Glutamatergic neuron (in vitro differentiated cells): Measurements from ENCODE around the gene KRT82. TPM values are rescaled to one million over a fixed set of nuclear protein-coding genes. Genes with fewer than 3 reads are reported as not detected.

Source experiments
- DNase-seq: peaks from one replicate; pipeline ENCODE4 v3.0.0; 2022
- H3K27ac Mint-ChIP-seq: one replicate; pipeline ENCODE4 v1.8.0; 2020; ENCODE audit warnings: mild to moderate bottlenecking, mixed read lengths, inconsistent platforms; ENCODE audit not compliant: unreplicated experiment
- H3K27me3 Mint-ChIP-seq: one replicate; pipeline ENCODE4 v1.8.0; 2020; ENCODE audit warnings: mild to moderate bottlenecking, moderate library complexity, mixed read lengths, inconsistent platforms; ENCODE audit not compliant: unreplicated experiment
- H3K36me3 Mint-ChIP-seq: one replicate; pipeline ENCODE4 v1.8.0; 2020; ENCODE audit warnings: mild to moderate bottlenecking, mixed read lengths, inconsistent platforms; ENCODE audit not compliant: unreplicated experiment
- H3K4me1 Mint-ChIP-seq: one replicate; pipeline ENCODE4 v1.8.0; 2020; ENCODE audit warnings: mild to moderate bottlenecking, low read depth, mixed read lengths, inconsistent platforms; ENCODE audit not compliant: unreplicated experiment
- H3K4me3 Mint-ChIP-seq: one replicate; pipeline ENCODE4 v1.8.0; 2020; ENCODE audit warnings: mild to moderate bottlenecking, mixed read lengths, inconsistent platforms; ENCODE audit not compliant: unreplicated experiment
- H3K9me3 Mint-ChIP-seq: one replicate; pipeline ENCODE4 v1.8.0; 2020; ENCODE audit warnings: mild to moderate bottlenecking, moderate library complexity, mixed read lengths, inconsistent platforms; ENCODE audit not compliant: unreplicated experiment
- CTCF ChIP-seq: fragments of 200-600 bp; sonication (generic); IDR thresholded peaks from one replicate; pipeline ENCODE4 v1.5.0; 2021; ENCODE audit not compliant: partially characterized antibody, unreplicated experiment
- total RNA-seq: library from RNA; stranded (reverse); fragmentation: NEBNext Ultra II Directional; extraction: Animal tissue kit (Norgen Biotek cat#: 25700); gene quantifications from one replicate; pipeline ENCODE4 v1.2.1, GENCODE V29; 2021; ENCODE audit not compliant: unreplicated experiment

Gene KRT82
- total RNA-seq, 1 donor from 2014 or later, result not detected

GRCh38 chr12:52344111-52344510 is 62.0 kb downstream of the KRT82 start:
- Mint-ChIP-seq H3K27ac (no peak overlapping the region), H3K9me3 (no peaks in the 10 kb centered on the region), H3K4me3 (no peak overlapping the region), H3K4me1 (no peaks in the 10 kb centered on the region), H3K27me3 (peaks cover 8% of the 10 kb centered on the region), H3K36me3 (no peaks in the 10 kb centered on the region)
- no peak for DNase-seq
- no peak for TF ChIP-seq CTCF

Other genes with a start within 250 kb of the KRT82 start
- gene KRT80, start 214.3 kb downstream of the KRT82 start, total RNA-seq, result not detected
- not detected for gene KRT7, start 173.1 kb downstream of the KRT82 start, total RNA-seq
- not detected for gene KRT86, start 131.7 kb downstream of the KRT82 start, total RNA-seq
- not detected for gene KRT81, start 114.8 kb downstream of the KRT82 start, total RNA-seq
- gene KRT83, start 84.9 kb downstream of the KRT82 start, total RNA-seq, result not detected
- gene KRT85, start 38.9 kb downstream of the KRT82 start, total RNA-seq, result not detected
- not detected for gene KRT84, start 20.7 kb downstream of the KRT82 start, total RNA-seq
- not detected for gene KRT75, start 28.0 kb upstream of the KRT82 start, total RNA-seq
- not detected for gene KRT6B, start 45.8 kb upstream of the KRT82 start, total RNA-seq
- gene KRT6C, start 67.5 kb upstream of the KRT82 start, total RNA-seq, result not detected
- not detected for gene KRT6A, start 86.9 kb upstream of the KRT82 start, total RNA-seq
- not detected for gene KRT5, start 114.1 kb upstream of the KRT82 start, total RNA-seq
- gene KRT71, start 146.8 kb upstream of the KRT82 start, total RNA-seq, result not detected
- not detected for gene KRT74, start 167.5 kb upstream of the KRT82 start, total RNA-seq
- not detected for gene KRT72, start 195.1 kb upstream of the KRT82 start, total RNA-seq
- gene KRT73, start 212.2 kb upstream of the KRT82 start, total RNA-seq, result not detected
- gene KRT2, start 245.9 kb upstream of the KRT82 start, total RNA-seq, result not detected